Uterus (tissue), 4 donors: ENCODE data around the gene CRIM1. TPM values are rescaled to one million over a fixed set of nuclear protein-coding genes. Genes with fewer than 3 reads are reported as not detected.

Source experiments
- DNase-seq, 2 donors: peaks; one replicate each; pipeline ENCODE4 v3.0.0-alpha.2; 2019 to 2020
- H3K27ac ChIP-seq, 2 donors: fragments of 200-600 bp; sonication (generic); 1 replicate in 1 of 2; 2 replicates in 1 of 2; pipeline ENCODE4 v1.5.1; 2016 to 2018
- H3K27me3 ChIP-seq, 2 donors: fragments of 200-600 bp; sonication (generic); one replicate each; pipeline ENCODE4 v1.5.1; 2018 to 2019; ENCODE audit warnings: control low read depth in 1 of 2
- H3K36me3 ChIP-seq, 2 donors: fragments of 200-600 bp; sonication (generic); one replicate each; pipeline ENCODE4 v1.5.1; 2019; ENCODE audit warnings: control low read depth in 1 of 2
- H3K4me1 ChIP-seq, 2 donors: fragments of 200-600 bp; sonication (generic); one replicate each; pipeline ENCODE4 v1.5.1; 2018 to 2019; ENCODE audit warnings: control low read depth in 1 of 2
- H3K4me3 ChIP-seq, 2 donors: fragments of 200-600 bp; sonication (generic); 1 replicate in 1 of 2; 2 replicates in 1 of 2; pipeline ENCODE4 v1.5.1; 2018 to 2019; ENCODE audit warnings: mild to moderate bottlenecking in 1 of 2
- H3K9me3 ChIP-seq, 2 donors: fragments of 200-600 bp; sonication (generic); one replicate each; pipeline ENCODE4 v1.5.1; 2019; ENCODE audit warnings: control low read depth in 1 of 2
- POLR2A ChIP-seq, 2 donors: fragments of 450-650 bp; IDR thresholded peaks; one replicate each; pipeline ENCODE4 v1.6.1; 2016; ENCODE audit warnings: antibody characterized with exemption in 2 of 2, mild to moderate bottlenecking in 1 of 2, moderate library complexity in 1 of 2
- intact Hi-C: fragments of 100-400 bp; cut with DNase I; formaldehyde crosslinking; loops from one replicate; pipeline ENCODE4 v1.15.1; 2023; ENCODE audit warnings: low total_unique reads
- total RNA-seq, 4 donors: library from RNA; depleted of rRNA in 3 of 4; stranded (reverse); fragments of >200 nt in 3 of 4; gene quantifications; one replicate each; pipeline versions ENCODE4 v1.1.0 to v1.2.4, GENCODE V29; 2014 to 2023
- TF ChIP-seq, protein P1 (sequence below), 4 experiments: fragments of 200-600 bp in 2 of 4; fragments of 450-650 bp in 2 of 4; sonication (generic) in 2 of 4; IDR thresholded peaks; one replicate each; pipeline ENCODE4 v1.5.1; 2016 to 2019; ENCODE audit warnings: antibody characterized with exemption in 4 of 4, mild to moderate bottlenecking in 2 of 4, moderate library complexity in 1 of 4
- donor health status: DM: yes; HTN: yes; CAD: no.

CRIM1 gene
- total RNA-seq, 4 donors from 2014 or later: 51.2 to 168 (median 66.6) TPM

DNA sequence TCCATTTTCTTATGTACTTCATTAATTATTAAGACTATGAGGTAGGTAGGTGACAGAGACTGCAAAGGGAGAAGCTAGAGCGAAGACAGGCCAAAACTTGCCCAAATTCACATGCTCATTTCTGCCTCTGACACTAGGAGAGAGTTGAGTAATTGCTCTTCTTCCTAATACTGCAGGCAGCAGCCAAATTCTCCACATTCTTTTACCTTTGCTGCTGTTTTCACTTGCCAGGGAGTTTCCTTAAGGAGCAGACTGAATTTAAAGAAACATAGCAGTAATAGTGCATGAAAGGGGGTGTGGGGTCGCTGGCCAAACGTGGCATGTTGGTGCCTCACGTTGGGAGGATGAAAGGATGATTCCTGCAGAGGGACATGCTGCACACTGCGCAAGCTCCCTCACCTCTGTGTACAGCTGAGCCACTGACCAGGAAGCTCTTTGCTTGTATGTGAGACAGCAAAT is 12.3 kb downstream of the CRIM1 start:
- intact Hi-C loops: no loop called here
- Histone ChIP-seq H3K9me3 (no peaks in the 10 kb centered on the region), H3K36me3 (no peaks in the 10 kb centered on the region), H3K4me1 (peaks cover 0 to 7% of the 10 kb centered on the region in 2 donors), H3K27me3 (no peaks in the 10 kb centered on the region), H3K27ac (no peak overlapping the region), H3K4me3 (no peak overlapping the region)
- no peak for DNase-seq
- TF ChIP-seq, protein P1, sequence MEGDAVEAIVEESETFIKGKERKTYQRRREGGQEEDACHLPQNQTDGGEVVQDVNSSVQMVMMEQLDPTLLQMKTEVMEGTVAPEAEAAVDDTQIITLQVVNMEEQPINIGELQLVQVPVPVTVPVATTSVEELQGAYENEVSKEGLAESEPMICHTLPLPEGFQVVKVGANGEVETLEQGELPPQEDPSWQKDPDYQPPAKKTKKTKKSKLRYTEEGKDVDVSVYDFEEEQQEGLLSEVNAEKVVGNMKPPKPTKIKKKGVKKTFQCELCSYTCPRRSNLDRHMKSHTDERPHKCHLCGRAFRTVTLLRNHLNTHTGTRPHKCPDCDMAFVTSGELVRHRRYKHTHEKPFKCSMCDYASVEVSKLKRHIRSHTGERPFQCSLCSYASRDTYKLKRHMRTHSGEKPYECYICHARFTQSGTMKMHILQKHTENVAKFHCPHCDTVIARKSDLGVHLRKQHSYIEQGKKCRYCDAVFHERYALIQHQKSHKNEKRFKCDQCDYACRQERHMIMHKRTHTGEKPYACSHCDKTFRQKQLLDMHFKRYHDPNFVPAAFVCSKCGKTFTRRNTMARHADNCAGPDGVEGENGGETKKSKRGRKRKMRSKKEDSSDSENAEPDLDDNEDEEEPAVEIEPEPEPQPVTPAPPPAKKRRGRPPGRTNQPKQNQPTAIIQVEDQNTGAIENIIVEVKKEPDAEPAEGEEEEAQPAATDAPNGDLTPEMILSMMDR (IDR thresholded peaks at IDR 0.05): no peak
- TF ChIP-seq POLR2A (IDR thresholded peaks at IDR 0.05): no peak

DNA sequence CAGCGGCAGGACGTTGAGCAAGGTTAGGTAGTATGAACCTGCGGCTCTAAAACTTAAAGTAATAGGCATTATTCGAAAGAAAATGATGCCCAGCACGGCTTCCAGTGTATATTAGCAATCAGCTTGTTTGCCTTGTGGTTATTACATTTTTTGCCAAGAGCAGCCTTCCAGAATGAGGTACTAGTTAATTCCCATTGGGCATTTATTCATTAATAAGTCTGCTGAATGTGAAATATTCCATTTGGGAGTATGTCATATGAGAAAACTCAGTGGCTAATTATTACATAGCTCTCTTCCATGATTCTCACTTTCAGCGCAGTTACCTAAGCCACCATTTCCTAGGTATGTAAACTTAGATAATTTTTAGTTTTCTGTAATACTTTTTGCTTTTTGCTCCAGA is 12.9 kb downstream of the CRIM1 start:
- Histone ChIP-seq H3K9me3 (no peaks in the 10 kb centered on the region), H3K36me3 (no peaks in the 10 kb centered on the region), H3K27me3 (no peaks in the 10 kb centered on the region), H3K27ac (no peak overlapping the region), H3K4me1 (peaks cover 0 to 7% of the 10 kb centered on the region in 2 donors), H3K4me3 (no peak overlapping the region)
- intact Hi-C loops: no loop called here
- TF ChIP-seq, protein P1 (IDR thresholded peaks at IDR 0.05): no peak
- TF ChIP-seq POLR2A (IDR thresholded peaks at IDR 0.05): no peak
- DNase-seq: no peak

- intact Hi-C loops: no loop called here
Measured at GRCh38 chr2:36369163-36369562, 13.6 kb downstream of the CRIM1 start.

DNA sequence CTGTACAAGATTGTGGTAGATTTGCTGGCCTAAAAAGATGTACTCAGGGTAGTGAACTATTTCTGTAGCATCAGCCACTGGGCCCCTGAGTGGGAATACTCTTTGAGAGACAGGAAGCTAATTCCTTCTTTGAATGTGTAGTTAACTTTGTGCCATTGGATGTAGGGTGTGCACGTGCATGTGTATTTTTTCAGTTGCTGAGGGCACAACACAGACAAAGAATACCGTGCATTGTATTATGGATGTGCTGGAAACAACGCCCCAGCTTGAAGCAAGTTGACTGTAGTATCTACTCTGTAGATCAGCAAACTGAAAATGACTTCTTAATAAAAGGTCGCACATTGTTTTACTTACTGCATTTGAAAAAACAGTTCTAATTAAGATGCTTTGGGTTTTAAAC is 14.1 kb downstream of the CRIM1 start:
- Histone ChIP-seq H3K36me3 (no peaks in the 10 kb centered on the region), H3K27ac (no peak overlapping the region), H3K9me3 (no peaks in the 10 kb centered on the region), H3K4me3 (no peak overlapping the region), H3K4me1 (peaks cover 0 to 7% of the 10 kb centered on the region in 2 donors), H3K27me3 (no peaks in the 10 kb centered on the region)
- DNase-seq: no peak
- TF ChIP-seq POLR2A (IDR thresholded peaks at IDR 0.05): no peak
- TF ChIP-seq, protein P1 (IDR thresholded peaks at IDR 0.05): no peak
- intact Hi-C loops: no loop called here

More at GRCh38 chr2:36369163-36369562, 13.6 kb downstream of the CRIM1 start:
- TF ChIP-seq POLR2A (IDR thresholded peaks at IDR 0.05): no peak
- TF ChIP-seq, protein P1 (IDR thresholded peaks at IDR 0.05): no peak
- Histone ChIP-seq H3K4me3 (no peak overlapping the region), H3K4me1 (peaks cover 0 to 7% of the 10 kb centered on the region in 2 donors), H3K27me3 (no peaks in the 10 kb centered on the region), H3K36me3 (no peaks in the 10 kb centered on the region), H3K9me3 (no peaks in the 10 kb centered on the region), H3K27ac (no peak overlapping the region)
- DNase-seq: no peak

- H3K4me1 ChIP-seq: peaks cover 0 to 7% of the 10 kb centered on the region in 2 donors
Measured at GRCh38 chr2:36370281-36370680, 14.7 kb downstream of the CRIM1 start.

More at GRCh38 chr2:36370281-36370680, 14.7 kb downstream of the CRIM1 start:
- no peaks in the 10 kb centered on the region for H3K9me3 ChIP-seq
- no peaks in the 10 kb centered on the region for H3K27me3 ChIP-seq
- no peak for DNase-seq
- H3K4me3 ChIP-seq: no peak overlapping the region
- TF ChIP-seq, protein P1 (IDR thresholded peaks at IDR 0.05): no peak
- no peak for TF ChIP-seq POLR2A (IDR thresholded peaks at IDR 0.05)
- H3K36me3 ChIP-seq: no peaks in the 10 kb centered on the region
- intact Hi-C loops: no loop called here
- no peak overlapping the region for H3K27ac ChIP-seq
